AG04450 (cell line): ENCODE measurements around the gene ACAD11. TPM values are rescaled to one million over a fixed set of nuclear protein-coding genes. Genes with fewer than 3 reads are reported as not detected.

ENCODE experiments used
- CTCF ChIA-PET: fragments of 300-600, 350-600 bp; formaldehyde crosslinking; extraction: SDS; loops from one replicate; lab custom pipeline; 2022; ENCODE audit warnings: antibody characterized with exemption, inconsistent platforms; lab: Charles Lee
- POLR2A ChIA-PET: fragments of 350-600 bp; formaldehyde crosslinking; extraction: SDS; loops from one replicate; lab custom pipeline; 2021; ENCODE audit warnings: antibody characterized with exemption, inconsistent platforms; lab: Yijun Ruan, JAX
- DNase-seq: peaks from one replicate; pipeline ENCODE4 v3.0.0-alpha.2; 2011; ENCODE audit warnings: low read depth, low spot score
- H3K27ac ChIP-seq: one replicate; pipeline ENCODE4 v1.5.1; 2012; ENCODE audit warnings: low read depth, low read length, control low read depth
- H3K27me3 ChIP-seq: one replicate; pipeline ENCODE4 v1.6.0; 2012; ENCODE audit warnings: low read length; ENCODE audit not compliant: control insufficient read depth, insufficient read depth
- H3K4me3 ChIP-seq: 2 replicates; pipeline ENCODE4 v1.5.1; 2011; ENCODE audit warnings: mild to moderate bottlenecking, low read depth, low read length, control low read depth
- H3K9me3 ChIP-seq: 2 replicates; pipeline ENCODE4 v1.5.1; 2012; ENCODE audit warnings: low read length; ENCODE audit not compliant: control insufficient read depth, insufficient read depth
- CTCF ChIP-seq: IDR thresholded peaks from 2 replicates; pipeline ENCODE4 v1.5.1; 2011; ENCODE audit warnings: low read depth, low read length, control low read depth, inconsistent platforms
- polyA plus RNA-seq: library from polyadenylated mRNA; depleted of rRNA; stranded (reverse); fragments of >200 nt; gene quantifications from 2 replicates; pipeline ENCODE4 v1.2.3, GENCODE V29; 2011

The ACAD11 gene
- polyA plus RNA-seq, 1 experiment: 23.3 TPM

- CTCF ChIA-PET: interaction anchor here (0.7 to 1.6 kb wide), 2 partner anchors 12 to 52 kb away, joined by 3 to 6 read pairs; no protein-coding TSS in a partner anchor
- no peak for DNase-seq
- Histone ChIP-seq H3K27ac (no peak overlapping the region), H3K27me3 (no peaks in the 10 kb centered on the region), H3K9me3 (no peaks in the 10 kb centered on the region), H3K4me3 (no peak overlapping the region)
- POLR2A ChIA-PET: no interaction called here
- no peak for TF ChIP-seq CTCF
Observed at GRCh38 chr3:132587401-132587800, 72.2 kb downstream of the ACAD11 start.

- POLR2A ChIA-PET: no interaction called here
- H3K27me3 ChIP-seq: no peaks in the 10 kb centered on the region
- no peak overlapping the region for H3K4me3 ChIP-seq
- no peak for TF ChIP-seq CTCF
- no peak overlapping the region for H3K27ac ChIP-seq
- H3K9me3 ChIP-seq: no peaks in the 10 kb centered on the region
- no peak for DNase-seq
- CTCF ChIA-PET: no interaction called here
Observed at GRCh38 chr3:132573797-132574211, 85.8 kb downstream of the ACAD11 start.

GRCh38 chr3:132570016-132570415 lies 89.6 kb downstream of the ACAD11 start:
- H3K27me3 ChIP-seq: no peaks in the 10 kb centered on the region
- no peak for TF ChIP-seq CTCF
- no peak overlapping the region for H3K4me3 ChIP-seq
- ChIA-PET POLR2A (no interaction called here), CTCF (interaction anchor here (0.8 kb wide), 1 partner anchor 89 kb away, joined by 3 read pairs; the partner anchor contains the start of gene ACAD11)
- no peaks in the 10 kb centered on the region for H3K9me3 ChIP-seq
- H3K27ac ChIP-seq: no peak overlapping the region
- no peak for DNase-seq

- TF ChIP-seq CTCF: no peak
- DNase-seq: no peak
- POLR2A ChIA-PET: no interaction called here
- no peak overlapping the region for H3K27ac ChIP-seq
- H3K4me3 ChIP-seq: no peak overlapping the region
- no peaks in the 10 kb centered on the region for H3K27me3 ChIP-seq
- H3K9me3 ChIP-seq: no peaks in the 10 kb centered on the region
- CTCF ChIA-PET: interaction anchor here (0.8 kb wide), 1 partner anchor 90 kb away, joined by 3 read pairs; the partner anchor contains the start of gene ACAD11
Observed at GRCh38 chr3:132569580-132569979, 90.0 kb downstream of the ACAD11 start.

GRCh38 chr3:132569153-132569552 lies 90.5 kb downstream of the ACAD11 start:
- H3K9me3 ChIP-seq: no peaks in the 10 kb centered on the region
- no peak overlapping the region for H3K4me3 ChIP-seq
- no peak for TF ChIP-seq CTCF
- ChIA-PET POLR2A (no interaction called here), CTCF (interaction anchor here (1.4 kb wide), 1 partner anchor 33 kb away, joined by 8 read pairs; no protein-coding TSS in a partner anchor)
- H3K27me3 ChIP-seq: no peaks in the 10 kb centered on the region
- H3K27ac ChIP-seq: no peak overlapping the region
- no peak for DNase-seq
